Measurements from ENCODE around the gene POFUT2.

The POFUT2 gene

DNA sequence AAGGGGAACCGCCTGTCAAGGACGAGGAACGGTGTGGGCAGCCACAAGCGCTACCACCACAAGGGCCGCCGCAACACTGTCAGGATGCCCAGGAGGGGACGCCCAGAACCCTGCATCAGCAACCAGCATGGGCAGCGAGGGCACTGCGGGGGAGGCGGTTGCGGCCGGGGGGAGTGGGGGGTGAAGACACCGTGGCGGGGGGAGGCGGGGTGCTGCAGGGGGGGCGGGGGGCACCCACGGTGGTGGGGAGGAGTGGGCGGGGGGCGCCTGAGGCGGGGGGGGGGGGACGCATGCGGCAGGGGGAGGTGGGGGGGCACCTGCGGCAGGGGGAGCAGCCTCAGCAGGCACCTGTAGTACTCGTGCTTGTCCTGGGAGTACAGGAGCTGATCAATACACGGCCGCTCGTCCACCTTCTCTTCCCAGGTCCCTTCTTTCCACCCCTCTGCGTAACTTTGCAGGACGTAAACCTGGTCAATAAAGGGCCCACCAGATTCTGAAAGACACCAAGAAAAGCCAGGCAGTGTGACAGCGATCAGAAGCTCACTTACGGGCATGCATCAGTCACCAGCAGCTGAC lies 4.6 kb downstream of the POFUT2 start:
- no peak for DNase-seq (ENCODE audit: low read depth in 2 of 2)

- DNase-seq (ENCODE audit: low read depth in 2 of 2): no peak
These were observed 5.2 kb downstream of the POFUT2 start for GRCh38 chr21:45282283-45283034.

DNA sequence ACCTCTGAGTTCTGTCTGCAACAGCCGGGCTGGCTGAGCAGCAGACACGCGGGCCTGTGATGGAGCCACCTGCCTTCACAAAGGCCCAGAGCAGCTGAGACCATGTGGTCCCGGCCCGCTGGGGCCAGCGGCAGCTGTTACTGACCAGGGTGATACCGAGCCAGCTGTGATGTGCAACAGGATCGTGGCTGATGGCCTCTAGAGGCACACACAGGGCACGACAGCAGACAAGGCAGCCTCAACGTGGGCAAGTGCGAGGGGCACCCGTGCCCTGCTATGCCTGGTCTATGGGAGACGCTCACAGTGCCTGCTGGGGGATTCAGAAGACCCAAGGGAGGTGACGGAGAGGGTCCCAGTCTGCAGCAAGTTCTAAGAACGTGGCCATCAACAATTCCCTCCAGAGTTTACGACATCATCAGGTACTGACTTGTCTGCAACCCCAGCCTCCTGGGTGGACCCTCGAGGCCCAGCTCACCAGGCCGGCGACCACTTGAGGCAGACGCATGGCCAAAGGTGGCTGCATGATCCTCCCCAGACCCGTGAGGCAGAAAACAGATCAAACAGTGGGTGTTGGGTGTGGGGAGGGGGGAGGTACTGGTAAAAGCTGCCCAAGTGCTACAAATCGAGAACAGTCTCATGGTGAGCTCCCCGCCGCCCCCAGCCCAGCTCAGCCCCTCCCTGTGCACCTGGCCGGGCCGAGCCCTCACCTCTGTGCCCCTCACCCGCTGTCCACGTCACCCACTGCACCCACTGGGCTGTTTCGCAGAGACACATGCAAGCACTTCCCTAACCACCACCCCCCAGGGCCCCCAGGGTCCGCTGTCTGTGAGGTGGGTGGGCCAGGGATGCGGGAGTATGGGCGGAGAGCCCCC lies 6.0 kb downstream of the POFUT2 start:
- DNase-seq (ENCODE audit: low read depth in 2 of 2): no peak

DNA sequence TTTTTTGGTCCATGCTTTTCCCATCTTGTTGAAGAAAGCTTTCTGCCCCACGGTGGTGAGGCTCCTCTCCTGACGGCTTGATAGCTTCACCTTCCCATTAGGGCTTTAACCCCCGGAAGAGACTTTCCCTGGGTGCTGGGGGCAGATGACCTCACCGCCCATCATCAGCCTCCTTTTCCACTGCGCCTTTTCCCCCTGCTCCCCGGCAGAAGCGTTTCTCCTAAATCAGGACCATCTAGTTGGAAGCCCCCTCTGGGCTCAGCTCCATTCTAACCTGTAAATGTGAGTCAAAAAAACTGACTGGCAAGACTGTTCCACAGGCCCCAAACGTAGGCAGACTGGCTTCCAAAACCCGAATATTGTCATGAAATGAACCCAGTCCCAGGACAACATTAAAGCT lies 6.7 kb downstream of the POFUT2 start:
- no peak for DNase-seq (ENCODE audit: low read depth in 2 of 2)

DNA sequence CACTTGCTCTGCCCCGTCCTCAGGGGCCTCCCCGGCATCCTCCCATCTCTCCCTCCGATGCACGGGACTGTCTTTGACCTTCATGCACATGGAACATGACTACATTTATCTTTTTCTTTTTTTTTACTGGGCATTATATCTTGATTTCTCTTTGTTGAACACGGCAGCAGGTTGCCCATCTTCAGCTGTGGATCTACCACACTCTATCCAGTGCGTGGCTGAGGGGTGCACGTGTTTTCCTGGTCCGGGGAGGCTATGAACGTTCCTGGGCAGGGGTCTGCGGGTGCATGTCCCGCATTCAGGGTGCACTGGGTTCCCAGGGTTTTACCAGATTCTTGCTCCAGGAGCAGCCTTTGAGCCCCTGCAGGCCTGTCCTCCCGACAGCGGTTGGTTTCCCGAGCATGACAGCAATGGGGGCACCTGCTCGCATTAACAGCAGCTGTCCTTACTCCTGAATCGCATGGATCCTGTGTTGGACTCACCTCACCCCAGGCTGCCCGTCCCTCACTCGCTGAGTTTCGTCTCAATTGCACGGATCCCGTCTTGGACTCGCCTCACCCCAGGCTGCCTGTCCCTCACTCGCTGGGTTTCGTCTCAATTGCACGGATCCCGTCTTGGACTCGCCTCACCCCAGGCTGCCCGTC lies 7.4 kb downstream of the POFUT2 start:
- no peak for DNase-seq (ENCODE audit: low read depth in 2 of 2)

DNA sequence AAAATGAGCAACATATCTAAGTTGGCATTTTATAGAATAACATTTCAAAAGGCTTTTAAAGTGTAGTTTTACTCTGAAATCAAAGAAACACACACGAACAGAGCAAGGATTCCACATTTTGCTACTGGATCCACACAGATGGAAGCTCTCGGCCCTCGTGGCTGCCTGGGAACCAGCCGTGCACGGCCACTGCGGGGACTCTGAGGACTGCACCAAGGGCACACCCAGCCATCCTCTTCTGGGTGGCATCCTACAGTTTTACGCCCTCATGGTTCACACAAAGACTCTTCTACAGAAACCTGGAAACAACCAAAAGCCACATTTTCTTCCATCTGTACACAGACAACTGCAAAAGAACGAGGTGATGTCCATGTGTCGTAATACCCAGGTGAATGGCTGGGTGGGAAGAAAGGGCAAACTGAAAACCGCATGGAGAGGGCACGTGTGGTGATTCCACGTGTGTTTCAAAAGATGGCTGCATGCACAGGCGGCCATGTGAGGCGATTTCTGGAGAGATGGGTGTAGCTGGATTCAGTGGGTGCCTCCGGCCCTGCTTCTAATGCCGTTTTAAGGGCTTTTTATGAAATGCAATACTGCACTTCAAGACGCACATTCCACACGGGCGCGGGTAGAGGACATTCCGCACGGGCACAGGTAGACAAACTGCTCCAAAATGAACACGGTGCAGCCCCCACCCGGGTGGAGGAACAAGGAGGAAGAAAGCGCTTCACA lies 8.1 kb downstream of the POFUT2 start:
- DNase-seq (ENCODE audit: low read depth in 2 of 2): no peak

DNA sequence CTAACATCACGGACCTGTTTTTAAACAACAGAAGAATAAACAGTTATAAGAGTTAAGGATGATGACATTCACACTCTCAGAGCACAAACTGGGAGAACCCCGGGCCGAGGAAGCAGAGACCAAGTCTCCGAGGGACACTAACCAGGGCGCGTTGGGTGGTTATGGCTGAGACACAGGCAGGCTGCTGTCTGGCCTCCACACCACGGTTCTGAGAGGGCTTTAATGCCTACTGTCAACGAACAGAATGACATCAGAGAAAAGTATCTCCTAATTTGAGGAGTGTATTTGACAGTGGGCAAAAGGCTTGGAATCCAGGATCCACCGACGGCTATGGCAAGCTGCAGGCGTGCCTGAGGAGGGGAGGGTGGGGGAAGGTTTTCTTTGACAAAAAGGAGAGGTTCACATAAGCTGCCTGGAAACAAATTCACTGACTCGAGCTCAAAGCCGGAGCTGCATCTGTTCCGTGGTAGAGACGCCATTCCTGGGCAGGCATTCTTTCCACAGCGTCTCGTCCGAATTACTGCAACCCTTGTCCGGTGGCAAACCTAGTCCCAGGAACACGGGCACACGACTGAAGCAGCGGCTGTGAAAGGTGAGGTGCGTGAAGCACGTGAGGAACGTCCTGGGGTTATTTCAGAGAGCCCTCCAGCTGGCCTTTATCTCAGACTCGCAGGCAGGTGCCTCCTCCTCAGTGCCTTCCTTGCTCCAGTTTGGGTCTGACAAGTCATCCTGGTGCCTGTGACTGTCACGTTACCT lies 9.4 kb downstream of the POFUT2 start:
- no peak for DNase-seq (ENCODE audit: low read depth in 2 of 2)

- DNase-seq (ENCODE audit: low read depth in 2 of 2): no peak
These were observed 10.3 kb downstream of the POFUT2 start for GRCh38 chr21:45277101-45278045.

GRCh38 chr21:45276596-45276995 lies 11.1 kb downstream of the POFUT2 start:
- DNase-seq (ENCODE audit: low read depth in 2 of 2): no peak

DNA sequence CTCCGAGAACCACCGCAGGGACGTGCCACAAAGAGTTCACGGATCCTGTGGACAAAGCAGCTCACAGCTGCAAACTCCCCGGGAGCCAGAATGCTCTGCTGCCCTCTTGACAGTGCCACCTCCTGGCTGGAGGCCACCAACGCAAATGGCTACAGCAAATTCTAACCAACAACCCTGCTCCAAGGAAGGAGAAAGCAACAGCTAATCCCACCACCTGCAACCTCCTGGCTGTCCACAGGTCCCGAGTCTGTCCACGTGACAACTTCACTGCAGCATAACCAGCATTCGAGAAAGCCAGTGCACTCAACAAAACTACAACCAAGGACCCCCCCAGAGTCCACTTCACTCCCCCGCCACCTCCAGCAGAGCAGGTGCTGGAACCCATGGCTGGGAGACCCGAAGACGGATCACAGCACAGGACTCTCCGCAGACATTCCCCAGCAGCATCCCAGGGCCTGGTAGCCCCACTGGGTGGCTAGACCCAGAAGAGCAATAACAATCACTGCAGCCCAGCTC lies 17.3 kb downstream of the POFUT2 start:
- no peak for DNase-seq (ENCODE audit: low read depth in 2 of 2)

- no peak for DNase-seq (ENCODE audit: low read depth in 2 of 2)
These were observed 17.8 kb downstream of the POFUT2 start for GRCh38 chr21:45269861-45270260.

DNA sequence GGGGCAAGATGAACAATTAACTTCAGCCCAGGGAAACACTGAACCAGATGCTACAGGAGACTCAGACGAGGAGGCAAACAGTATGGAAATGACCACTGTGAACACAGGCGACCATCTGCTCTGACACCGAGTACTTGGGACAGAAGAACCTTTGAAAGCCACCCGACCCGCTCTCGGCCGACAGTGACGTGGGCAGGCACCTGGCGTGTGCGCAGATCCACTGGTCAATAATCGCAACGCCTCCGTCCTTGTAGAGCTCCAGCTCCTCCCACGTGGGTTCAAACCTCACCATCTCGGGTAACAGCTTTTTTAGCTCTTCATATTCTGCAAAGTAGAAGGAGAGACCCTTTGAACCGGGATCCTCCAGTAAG lies 20.3 kb downstream of the POFUT2 start:
- DNase-seq (ENCODE audit: low read depth in 2 of 2): no peak

DNA sequence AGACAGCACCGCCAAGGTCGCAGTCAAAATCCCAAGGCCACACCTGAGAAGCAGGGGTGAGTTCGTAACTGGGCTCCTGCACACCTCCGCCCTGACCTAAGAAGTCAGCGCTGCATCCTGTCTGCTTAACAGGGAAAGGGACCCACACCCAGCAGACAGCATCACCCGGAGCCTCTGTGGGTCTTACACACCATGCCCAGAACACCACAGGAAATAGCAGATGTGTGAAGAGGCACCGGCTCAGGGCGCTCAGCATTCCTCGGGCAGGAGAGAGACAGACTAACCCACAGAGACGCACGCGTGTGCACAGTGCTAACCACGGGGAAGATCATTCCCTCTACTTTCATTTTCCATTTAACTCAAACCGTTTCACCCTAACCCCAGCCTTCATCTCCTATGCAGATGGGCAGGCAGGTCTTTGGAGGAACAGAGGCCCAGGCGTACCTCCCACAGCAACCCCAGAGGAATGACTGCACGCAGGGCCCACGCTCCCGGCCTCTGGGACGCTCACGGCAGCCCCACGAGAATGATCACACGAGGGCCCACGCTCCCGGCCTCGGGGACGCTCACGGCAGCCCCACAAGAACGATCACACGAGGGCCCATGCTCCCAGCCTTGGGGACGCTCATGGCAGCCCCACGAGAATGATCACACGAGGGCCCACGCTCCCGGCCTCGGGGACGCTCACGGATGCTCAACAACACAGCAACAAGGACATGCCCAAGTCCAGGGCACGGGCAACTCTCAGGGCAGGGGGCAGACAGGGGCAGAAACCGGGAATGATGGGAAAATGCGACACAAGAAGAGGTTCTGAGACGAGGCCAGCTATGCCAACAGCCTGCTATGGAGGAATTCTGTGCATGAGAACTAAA lies 20.9 kb downstream of the POFUT2 start:
- DNase-seq (ENCODE audit: low read depth in 2 of 2): peak in 1 of 2 donors; percentile 26

DNA sequence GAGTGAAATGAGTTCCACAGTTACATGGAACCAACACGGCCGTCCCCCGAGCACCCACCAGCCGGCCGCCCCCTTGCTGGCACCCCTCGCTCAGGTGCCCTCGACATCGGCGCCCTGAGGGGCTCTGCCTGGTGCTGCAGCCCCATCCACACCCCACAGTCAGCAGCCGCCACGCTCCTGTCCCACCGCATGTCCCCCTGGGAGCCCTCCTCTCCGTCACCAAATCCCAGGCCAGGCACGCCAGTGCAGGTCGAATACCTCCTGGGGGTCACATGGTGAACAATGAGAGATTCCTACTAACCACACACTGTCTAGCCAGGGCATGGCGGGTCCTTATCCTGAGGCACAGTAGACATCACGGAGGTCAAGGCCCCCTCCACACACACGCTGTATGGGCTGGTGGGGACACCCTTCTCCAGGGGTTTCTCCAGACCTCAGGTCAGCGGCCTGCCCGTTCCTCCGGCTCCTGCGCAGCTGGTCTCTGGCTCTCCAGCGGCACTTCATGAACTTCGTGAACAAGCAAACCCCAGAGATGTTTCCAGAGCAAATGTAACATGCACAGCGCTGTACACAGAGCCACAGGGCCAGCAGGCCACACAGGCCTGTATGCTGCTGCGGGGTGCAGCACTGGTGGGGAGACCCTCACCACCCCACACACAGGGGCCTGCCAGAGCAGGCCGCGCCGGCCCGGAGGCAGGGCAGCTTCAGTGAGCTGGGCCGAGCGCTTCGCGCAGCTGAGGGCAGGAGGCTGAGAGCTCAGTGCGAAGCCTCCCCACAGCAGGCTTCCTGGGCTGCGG lies 21.8 kb downstream of the POFUT2 start:
- DNase-seq (ENCODE audit: low read depth in 2 of 2): no peak

- DNase-seq (ENCODE audit: low read depth in 2 of 2): no peak
These were observed 22.7 kb downstream of the POFUT2 start for GRCh38 chr21:45264912-45265515.

- DNase-seq (ENCODE audit: low read depth in 2 of 2): no peak
These were observed 23.4 kb downstream of the POFUT2 start for GRCh38 chr21:45264146-45264911.

Measured in stimulated activated CD8-positive, alpha-beta memory T cell treated with anti-CD3 and anti-CD28 coated beads, Interleukin-7, amount 100 ng/mL, for 1 hour (primary cell).